HEK293T (cell line): Measurements from ENCODE around the gene MMP19.

Experiments used
- CTCF ChIA-PET: fragments of 350-600 bp; formaldehyde crosslinking; extraction: SDS; loops from one replicate; lab custom pipeline; 2021; ENCODE audit warnings: antibody characterized with exemption, inconsistent platforms; lab: Yijun Ruan, JAX
- POLR2A ChIA-PET: fragments of 350-600 bp; formaldehyde crosslinking; extraction: SDS; loops from one replicate; lab custom pipeline; 2020; ENCODE audit warnings: antibody characterized with exemption, inconsistent platforms; lab: Yijun Ruan, JAX
- DNase-seq: peaks from one replicate; pipeline ENCODE4 v3.0.0; 2012; ENCODE audit warnings: mixed read lengths; ENCODE audit errors: extremely low spot score
- ARNT ChIP-seq: fragments of 450-650 bp; IDR thresholded peaks from 2 replicates; pipeline ENCODE4 v1.6.1; 2017; ENCODE audit warnings: mild to moderate bottlenecking
- BHLHE40 ChIP-seq: fragments of 450-650 bp; IDR thresholded peaks from 2 replicates; pipeline ENCODE4 v1.6.1; 2016; ENCODE audit warnings: mild to moderate bottlenecking, moderate library complexity, borderline replicate concordance
- CTBP1 ChIP-seq: fragments of 450-650 bp; IDR thresholded peaks from 2 replicates; pipeline ENCODE4 v1.6.1; 2016; ENCODE audit warnings: borderline replicate concordance
- ELF4 ChIP-seq: fragments of 450-650 bp; IDR thresholded peaks from 2 replicates; pipeline ENCODE4 v1.6.1; 2017; ENCODE audit warnings: antibody characterized with exemption
- FOXA1 ChIP-seq: fragments of 450-650 bp; IDR thresholded peaks from 2 replicates; pipeline ENCODE4 v1.6.1; 2016; ENCODE audit warnings: mild to moderate bottlenecking
- FOXK2 ChIP-seq: fragments of 450-650 bp; IDR thresholded peaks from 2 replicates; pipeline ENCODE4 v1.6.1; 2016; ENCODE audit warnings: mild to moderate bottlenecking
- FOXM1 ChIP-seq: fragments of 450-650 bp; IDR thresholded peaks from 2 replicates; pipeline ENCODE4 v1.6.1; 2017; ENCODE audit warnings: mild to moderate bottlenecking, borderline replicate concordance
- HDGF ChIP-seq: fragments of 450-650 bp; IDR thresholded peaks from 2 replicates; pipeline ENCODE4 v1.6.1; 2017; ENCODE audit warnings: antibody characterized with exemption, borderline replicate concordance
- L3MBTL2 ChIP-seq: fragments of 450-650 bp; conservative IDR thresholded peaks from 2 replicates; pipeline ENCODE4 v1.6.1; 2016; ENCODE audit warnings: mild to moderate bottlenecking
- LEF1 ChIP-seq: fragments of 450-650 bp; IDR thresholded peaks from 2 replicates; pipeline ENCODE4 v1.6.1; 2017; ENCODE audit warnings: mild to moderate bottlenecking, borderline replicate concordance
- NFRKB ChIP-seq: fragments of 450-650 bp; IDR thresholded peaks from 2 replicates; pipeline ENCODE4 v1.6.1; 2016; ENCODE audit warnings: mild to moderate bottlenecking, moderate library complexity
- SP1 ChIP-seq: fragments of 450-650 bp; IDR thresholded peaks from 2 replicates; pipeline ENCODE4 v1.6.1; 2017
- SUZ12 ChIP-seq: fragments of 450-650 bp; IDR thresholded peaks from 2 replicates; pipeline ENCODE4 v1.6.1; 2016; ENCODE audit warnings: mild to moderate bottlenecking
- TARDBP ChIP-seq: fragments of 450-650 bp; IDR thresholded peaks from 2 replicates; pipeline ENCODE4 v1.6.1; 2016
- ZNF384 ChIP-seq: fragments of 450-650 bp; IDR thresholded peaks from 2 replicates; pipeline ENCODE4 v1.6.1; 2016
- TF ChIP-seq, protein P1 (sequence below): fragments of 450-650 bp; IDR thresholded peaks from 2 replicates; pipeline ENCODE4 v1.6.1; 2016

Gene MMP19

DNA sequence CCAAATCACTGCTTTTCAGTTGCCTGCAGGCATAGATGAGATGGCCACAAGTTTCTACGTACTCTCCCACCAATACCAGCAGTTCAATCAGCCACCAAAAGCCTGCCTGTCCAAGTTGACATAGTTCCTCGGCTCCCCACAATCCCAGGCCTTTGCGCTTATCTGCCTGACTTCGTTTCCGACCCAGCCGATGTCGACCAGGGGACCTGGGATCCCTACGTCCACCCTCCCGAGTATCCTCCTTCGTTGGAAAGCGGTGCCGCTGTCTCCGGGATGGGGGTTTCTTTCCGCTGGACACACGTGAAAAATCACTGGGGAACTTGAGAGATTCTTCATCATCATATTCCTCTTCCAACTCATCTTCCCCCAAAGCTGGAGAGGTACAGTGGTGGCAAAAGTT, 14.9 kb downstream of the MMP19 start:
- CTCF ChIA-PET, result no interaction called here
- no peak for DNase-seq
- POLR2A ChIA-PET, result interaction anchor here (0.9 to 2.3 kb wide), 2 partner anchors 7 to 10 kb away, joined by 3 to 16 read pairs; partner anchors contain the start of genes ORMDL2 and SARNP
- TF ChIP-seq, protein P1, sequence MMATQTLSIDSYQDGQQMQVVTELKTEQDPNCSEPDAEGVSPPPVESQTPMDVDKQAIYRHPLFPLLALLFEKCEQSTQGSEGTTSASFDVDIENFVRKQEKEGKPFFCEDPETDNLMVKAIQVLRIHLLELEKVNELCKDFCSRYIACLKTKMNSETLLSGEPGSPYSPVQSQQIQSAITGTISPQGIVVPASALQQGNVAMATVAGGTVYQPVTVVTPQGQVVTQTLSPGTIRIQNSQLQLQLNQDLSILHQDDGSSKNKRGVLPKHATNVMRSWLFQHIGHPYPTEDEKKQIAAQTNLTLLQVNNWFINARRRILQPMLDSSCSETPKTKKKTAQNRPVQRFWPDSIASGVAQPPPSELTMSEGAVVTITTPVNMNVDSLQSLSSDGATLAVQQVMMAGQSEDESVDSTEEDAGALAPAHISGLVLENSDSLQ, result no peak
- no peak for TF ChIP-seq CTBP1
- TF ChIP-seq ELF4, result no peak
- TF ChIP-seq L3MBTL2, result no peak
- no peak for TF ChIP-seq FOXK2
- TF ChIP-seq LEF1, result no peak
- no peak for TF ChIP-seq NFRKB
- TF ChIP-seq ARNT, result no peak
- no peak for TF ChIP-seq FOXM1
- no peak for TF ChIP-seq FOXA1
- TF ChIP-seq SP1, result no peak
- TF ChIP-seq TARDBP, result no peak
- no peak for TF ChIP-seq ZNF384
- no peak for TF ChIP-seq SUZ12
- TF ChIP-seq BHLHE40, result no peak
- no peak for TF ChIP-seq HDGF

DNA sequence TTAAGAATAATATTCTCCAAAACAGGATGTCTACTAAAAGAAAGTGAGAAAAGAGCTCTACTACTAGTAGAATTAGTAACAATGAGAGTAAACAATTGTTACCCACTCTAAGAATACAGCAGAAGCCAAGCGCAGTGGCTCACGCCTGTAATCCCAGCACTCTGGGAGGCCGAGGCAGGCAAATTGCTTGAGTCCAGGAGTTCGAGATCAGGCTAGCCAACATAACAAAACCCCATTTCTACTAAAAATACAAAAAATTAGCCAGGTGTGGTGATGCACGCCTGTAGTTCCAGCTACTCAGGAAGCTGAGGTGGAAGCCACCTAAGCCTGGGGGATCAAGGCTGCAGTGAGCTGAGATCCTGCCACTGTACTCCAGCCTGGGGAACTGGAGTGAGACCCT, 18.0 kb downstream of the MMP19 start:
- POLR2A ChIA-PET, result no interaction called here
- DNase-seq, result no peak
- CTCF ChIA-PET, result interaction anchor here (1.5 kb wide), 1 partner anchor 86 kb away, joined by 4 read pairs; no protein-coding TSS in a partner anchor
- TF ChIP-seq L3MBTL2, result no peak
- TF ChIP-seq NFRKB, result no peak

DNA sequence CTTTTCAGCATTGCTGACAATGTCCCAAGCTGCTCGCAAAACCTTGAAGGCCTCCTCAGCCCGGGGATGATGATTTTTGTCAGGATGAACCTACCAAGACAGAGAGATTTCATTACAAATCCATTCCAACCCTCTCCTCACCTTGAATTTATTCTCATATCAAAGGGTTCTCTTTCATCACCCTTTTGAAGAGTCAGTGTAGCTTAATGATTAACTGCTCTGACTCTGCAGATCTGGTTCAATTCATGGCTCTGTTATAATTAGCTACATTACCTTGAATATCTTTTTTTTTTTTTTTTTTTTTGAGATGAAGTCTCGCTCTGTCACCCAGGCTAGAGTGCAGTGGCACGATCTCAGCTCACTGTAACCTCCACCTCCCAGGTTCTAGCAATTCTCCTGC, 19.3 kb downstream of the MMP19 start:
- DNase-seq, result no peak
- TF ChIP-seq ZNF384 (no peak), ARNT (no peak)
- ChIA-PET CTCF (no interaction called here), POLR2A (no interaction called here)

DNA sequence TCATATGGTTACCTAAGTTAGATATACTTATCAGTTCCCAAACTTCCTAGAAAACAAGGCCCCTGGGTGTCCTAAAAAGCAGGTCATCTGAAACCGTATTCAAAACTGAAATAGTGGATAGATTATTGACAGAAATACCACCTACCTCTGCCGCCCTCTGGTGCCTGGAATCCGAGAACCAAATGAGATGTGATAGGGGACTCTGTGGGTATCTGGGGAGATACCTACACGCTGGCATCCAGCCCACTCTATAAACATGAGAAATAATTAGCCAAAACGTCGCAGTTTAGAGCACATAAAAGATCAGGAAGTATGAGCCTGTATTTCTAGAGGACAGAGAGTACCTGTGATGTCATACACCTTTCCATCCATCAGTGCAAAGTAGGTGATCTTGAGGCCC, 20.5 kb downstream of the MMP19 start:
- CTCF ChIA-PET, result interaction anchor here (0.8 kb wide), 1 partner anchor 209 kb away, joined by 3 read pairs; no protein-coding TSS in a partner anchor
- POLR2A ChIA-PET, result interaction anchor here (6.4 kb wide), 1 partner anchor 8 kb away, joined by 109 read pairs; the partner anchor contains the start of gene DNAJC14
- TF ChIP-seq HDGF (no peak), CTBP1 (no peak), TARDBP (no peak), LEF1 (no peak), NFRKB (no peak), SP1 (no peak), FOXM1 (no peak), FOXA1 (no peak), SUZ12 (no peak)
- TF ChIP-seq, protein P1, result no peak
- DNase-seq, result no peak

DNA sequence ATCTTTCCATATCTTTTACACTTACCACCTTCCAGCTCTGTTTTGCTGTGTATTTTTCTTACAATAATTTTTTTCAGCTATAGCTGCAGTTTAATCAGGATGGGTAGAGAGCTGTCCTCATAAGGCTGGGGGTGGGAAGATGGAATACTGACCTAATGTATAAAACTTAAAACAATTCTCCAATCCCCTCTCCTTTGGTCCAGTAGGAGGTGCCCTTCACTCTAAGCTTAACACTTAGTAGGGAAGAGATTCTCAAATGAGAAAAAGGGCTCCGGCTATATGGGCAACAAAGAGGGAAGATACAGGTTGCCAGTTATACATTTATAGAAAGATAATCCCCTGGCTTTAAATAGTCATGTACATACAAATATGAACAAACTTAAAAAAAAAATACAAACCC, 22.1 kb downstream of the MMP19 start:
- ChIA-PET POLR2A (interaction anchor here (1.1 to 6.4 kb wide), 3 partner anchors 10 to 153 kb away, joined by 3 to 109 read pairs (median 5); partner anchors contain the start of genes DNAJC14 and RAB5B), CTCF (interaction anchor here (1.1 to 1.8 kb wide), 2 partner anchors 9 to 82 kb away, joined by 3 to 6 read pairs; partner anchors contain the start of gene DNAJC14)
- no peak for TF ChIP-seq HDGF
- no peak for TF ChIP-seq CTBP1
- TF ChIP-seq TARDBP, result no peak
- DNase-seq, result no peak

DNA sequence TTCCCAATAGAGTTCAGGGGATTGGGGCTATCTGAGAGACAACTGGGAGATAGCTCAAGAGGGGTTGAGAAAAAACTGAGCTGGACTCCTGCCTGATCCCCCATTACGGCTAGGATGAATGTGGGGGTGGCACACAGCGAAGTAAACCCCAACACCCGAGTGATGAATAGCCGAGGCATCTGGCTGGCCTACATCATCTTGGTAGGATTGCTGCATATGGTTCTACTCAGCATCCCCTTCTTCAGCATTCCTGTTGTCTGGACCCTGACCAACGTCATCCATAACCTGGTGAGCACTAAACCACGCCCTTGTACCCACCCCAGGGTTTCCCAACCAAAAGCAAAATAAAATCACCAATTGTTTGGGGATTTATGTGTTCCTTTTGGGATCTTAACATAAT, 23.9 kb downstream of the MMP19 start:
- ChIA-PET POLR2A (interaction anchor here (1.7 to 6.4 kb wide), 10 partner anchors 8 to 261 kb away, joined by 6 to 109 read pairs (median 13); partner anchors contain the start of genes DNAJC14, ERBB3, GDF11 and PYM1), CTCF (interaction anchor here (0.6 to 2.3 kb wide), 4 partner anchors 11 to 94 kb away, joined by 3 to 13 read pairs (median 4); partner anchors contain the start of gene DNAJC14)
- DNase-seq, result no peak
- TF ChIP-seq FOXM1 (no peak), L3MBTL2 (no peak), FOXK2 (no peak), SP1 (no peak), ARNT (no peak), ZNF384 (no peak), TARDBP (no peak), LEF1 (no peak), HDGF (no peak), SUZ12 (no peak)
- TF ChIP-seq, protein P1, result no peak
